HepG2 (cell line): ENCODE measurements around the gene EIF4G1.

Experiments used
- RXRA ChIP-seq: sonication (generic); formaldehyde crosslinking; IDR thresholded peaks from 2 replicates; pipeline ENCODE4 v1.5.1; 2020; ENCODE audit warnings: missing genetic modification reagents
- USF2 ChIP-seq, 2 experiments: sonication (generic) in 1 of 2; formaldehyde crosslinking in 1 of 2; IDR thresholded peaks; 2 replicates each; pipeline versions ENCODE4 v1.5.1 to v1.6.1; 2011 to 2020; ENCODE audit warnings: borderline replicate concordance in 1 of 2, low read depth in 1 of 2, low read length in 1 of 2, mild to moderate bottlenecking in 1 of 2, missing genetic modification reagents in 1 of 2, moderate library complexity in 1 of 2

DNA sequence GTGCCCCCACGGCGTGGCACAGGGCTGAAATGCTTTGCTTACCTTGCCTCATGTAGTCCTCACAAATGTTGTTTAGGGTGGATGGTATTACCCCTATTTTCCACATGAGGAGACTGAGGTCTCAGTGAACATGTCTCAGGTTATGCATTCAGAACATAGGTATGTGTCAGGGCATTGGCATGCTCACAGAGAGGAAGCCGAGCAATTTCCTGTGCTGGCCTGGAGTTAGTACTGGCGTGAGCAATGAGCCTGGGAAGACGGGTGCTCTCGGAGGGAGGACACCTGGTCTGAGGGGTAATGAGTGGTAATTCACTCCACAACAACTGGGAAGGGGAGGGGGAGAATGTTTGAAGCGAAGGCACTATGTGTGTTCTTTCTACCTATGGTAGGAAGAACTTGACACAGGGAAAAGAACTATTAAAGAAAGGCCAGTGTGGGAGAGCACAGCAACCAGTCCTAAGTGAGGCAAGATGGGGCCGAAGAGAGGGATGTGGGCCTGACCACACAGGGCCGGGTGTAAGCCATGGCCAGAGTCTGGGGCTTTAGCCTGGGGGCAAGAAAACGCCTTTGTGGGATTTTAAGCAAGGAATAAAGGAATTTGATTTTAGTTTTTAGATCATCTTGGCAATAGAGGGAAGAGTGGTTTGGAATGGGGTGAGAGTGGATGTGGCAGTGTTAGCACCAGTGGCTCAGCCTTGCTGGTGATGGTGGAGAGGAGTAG lies 18.1 kb downstream of the EIF4G1 start:
- TF ChIP-seq RXRA (CRISPR knock-in tag) (no peak), USF2 (IDR thresholded peaks at IDR 0.05; ENCODE audit: low read depth, low read length) (no peak), USF2 (CRISPR knock-in tag; IDR thresholded peaks at IDR 0.05; ENCODE audit: borderline replicate concordance) (no peak)
